Effector memory CD8-positive, alpha-beta T cell (primary cell): ENCODE measurements around the gene TTF2.

ENCODE experiments used
- ATAC-seq: fragments of 150-1000 bp; cut with Tn5 transposase; replicated peaks from 2 replicates; pipeline ENCODE4 v1.10.0; 2021; ENCODE audit warnings: mild to moderate bottlenecking, moderate library complexity
- DNase-seq, 3 experiments: peaks; one replicate each; pipeline ENCODE4 v3.0.0; 2021
- H3K27ac Mint-ChIP-seq, 2 donors: one replicate each; pipeline ENCODE4 v1.8.0; 2022; ENCODE audit warnings: mild to moderate bottlenecking in 2 of 2, mixed read lengths in 2 of 2, moderate library complexity in 2 of 2
- H3K27me3 Mint-ChIP-seq, 2 donors: one replicate each; pipeline ENCODE4 v1.8.0; 2022; ENCODE audit warnings: mixed read lengths in 2 of 2
- H3K36me3 Mint-ChIP-seq: one replicate; pipeline ENCODE4 v1.8.0; 2022; ENCODE audit warnings: mild to moderate bottlenecking, moderate library complexity, mixed read lengths; ENCODE audit not compliant: insufficient read depth
- H3K4me1 Mint-ChIP-seq, 2 donors: one replicate each; pipeline ENCODE4 v1.8.0; 2022; ENCODE audit warnings: low read depth in 2 of 2, mixed read lengths in 2 of 2
- H3K4me3 Mint-ChIP-seq, 2 donors: one replicate each; pipeline ENCODE4 v1.8.0; 2022; ENCODE audit warnings: mild to moderate bottlenecking in 2 of 2, mixed read lengths in 2 of 2, moderate library complexity in 2 of 2
- H3K9me3 Mint-ChIP-seq, 2 donors: one replicate each; pipeline ENCODE4 v1.8.0; 2022; ENCODE audit warnings: mixed read lengths in 2 of 2

Gene TTF2

GRCh38 chr1:117054068-117054467 is 6.1 kb upstream of the TTF2 start:
- Mint-ChIP-seq H3K27me3 (no peaks in the 10 kb centered on the region), H3K4me3 (no peak overlapping the region), H3K4me1 (peaks cover 16 to 21% of the 10 kb centered on the region in 2 donors), H3K9me3 (no peaks in the 10 kb centered on the region), H3K36me3 (no peaks in the 10 kb centered on the region), H3K27ac (peak overlapping the region in 1 of 2 donors; percentile 20)
- DNase-seq (no peak), ATAC-seq (no peak)

GRCh38 chr1:117058810-117059209 is 1.3 kb upstream of the TTF2 start:
- Mint-ChIP-seq H3K27ac (no peak overlapping the region), H3K36me3 (peaks cover 6% of the 10 kb centered on the region), H3K4me3 (no peak overlapping the region), H3K9me3 (no peaks in the 10 kb centered on the region), H3K4me1 (peaks cover 13 to 27% of the 10 kb centered on the region in 2 donors), H3K27me3 (no peaks in the 10 kb centered on the region)
- ATAC-seq, result no peak
- no peak for DNase-seq

DNA sequence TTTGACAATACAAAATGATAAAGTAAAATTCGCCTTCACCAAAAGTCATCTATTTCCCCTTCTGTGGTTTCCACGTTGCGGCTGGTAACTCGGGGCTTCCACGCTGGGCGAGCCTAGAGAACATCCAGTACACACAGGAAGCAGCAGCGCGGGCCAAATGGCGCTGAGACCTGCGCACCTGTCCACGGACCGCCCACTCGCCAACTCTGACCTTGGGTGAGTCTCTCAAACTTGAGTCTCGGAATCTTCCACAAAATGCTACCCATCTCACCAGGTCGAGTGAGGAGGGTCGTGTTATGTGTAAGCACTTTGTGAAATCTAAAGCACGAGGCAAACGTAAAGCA is 820 bp upstream of the TTF2 start:
- Mint-ChIP-seq H3K4me3 (no peak overlapping the region), H3K27me3 (no peaks in the 10 kb centered on the region), H3K27ac (no peak overlapping the region), H3K9me3 (no peaks in the 10 kb centered on the region), H3K4me1 (peaks cover 13 to 27% of the 10 kb centered on the region in 2 donors), H3K36me3 (peaks cover 6% of the 10 kb centered on the region)
- peak; percentile 50 to 65 (median 53) for DNase-seq
- peak; percentile 47 for ATAC-seq

DNA sequence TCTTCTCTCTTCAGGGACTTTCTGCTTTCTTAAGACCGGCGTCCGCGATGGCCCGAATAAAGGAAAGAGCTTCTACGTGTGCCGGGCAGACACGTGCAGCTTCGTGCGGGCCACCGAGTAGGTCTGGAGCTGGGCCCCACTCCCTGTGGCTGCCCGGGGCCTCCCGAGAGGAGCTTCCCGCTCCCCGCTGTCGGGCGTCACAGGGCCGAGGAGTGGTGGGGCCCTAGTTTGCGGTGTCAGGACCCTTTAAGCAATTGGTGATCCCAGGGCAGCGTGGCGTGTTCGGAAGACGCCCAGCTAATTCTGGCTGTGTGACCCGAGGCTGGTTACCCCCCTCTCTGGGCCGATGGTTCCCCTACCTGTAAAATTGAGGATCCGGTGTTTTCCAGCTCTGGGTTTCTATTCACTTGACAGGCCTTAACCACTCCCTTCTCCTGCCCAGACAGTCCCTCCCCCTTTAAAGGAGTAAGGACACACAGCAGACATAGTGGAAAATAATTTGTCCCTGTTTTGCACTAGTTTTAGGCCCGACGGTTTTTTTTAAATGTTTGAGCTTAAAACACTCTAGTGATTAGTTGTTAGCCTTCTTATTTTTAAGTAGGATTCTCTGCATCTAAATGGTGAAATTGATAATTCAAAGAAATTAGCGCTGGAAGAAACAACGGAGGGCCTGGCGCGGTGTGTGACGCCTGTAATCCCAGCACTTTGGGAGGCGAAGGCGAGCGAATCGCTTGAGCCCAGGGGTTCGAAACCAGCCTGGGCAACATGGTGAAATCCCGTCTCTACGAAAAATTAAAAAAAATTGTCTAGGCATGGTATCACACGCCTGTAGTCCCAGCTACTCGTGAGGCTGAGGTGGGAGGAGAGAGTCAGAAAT is 553 bp downstream of the TTF2 start:
- Mint-ChIP-seq H3K4me1 (peaks cover 13 to 33% of the 10 kb centered on the region in 2 donors), H3K4me3 (no peak overlapping the region), H3K27me3 (no peaks in the 10 kb centered on the region), H3K9me3 (no peaks in the 10 kb centered on the region), H3K36me3 (peaks cover 11% of the 10 kb centered on the region), H3K27ac (no peak overlapping the region)
- ATAC-seq, result peak; percentile 5
- DNase-seq, result peak in 1 of 3 experiments; percentile 4

DNA sequence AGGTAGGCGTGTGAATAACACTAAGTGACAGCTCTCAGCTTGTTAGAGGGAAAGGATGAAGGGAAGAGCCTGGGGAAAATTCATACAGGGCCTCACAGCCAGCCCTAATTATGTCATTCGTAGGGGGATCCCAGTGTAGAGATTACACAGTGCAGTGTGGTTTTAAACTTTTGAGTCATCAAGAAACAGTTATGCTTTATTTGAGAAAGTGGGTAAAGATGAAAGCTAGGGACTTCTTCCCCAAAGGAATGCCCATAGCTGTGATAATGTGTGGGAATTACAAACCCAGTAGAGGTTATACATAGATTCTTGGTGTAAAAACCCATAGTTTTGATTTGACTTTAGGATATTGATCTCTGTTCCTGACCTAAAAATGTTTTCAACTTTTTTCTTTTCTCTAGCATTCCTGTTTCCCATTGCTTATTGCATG is 1.9 kb downstream of the TTF2 start:
- no peak for DNase-seq
- Mint-ChIP-seq H3K27ac (no peak overlapping the region), H3K4me1 (peaks cover 15 to 33% of the 10 kb centered on the region in 2 donors), H3K9me3 (no peaks in the 10 kb centered on the region), H3K36me3 (peaks cover 16% of the 10 kb centered on the region), H3K27me3 (no peaks in the 10 kb centered on the region), H3K4me3 (no peak overlapping the region)
- no peak for ATAC-seq

GRCh38 chr1:117066367-117066766 is 6.2 kb downstream of the TTF2 start:
- H3K9me3 Mint-ChIP-seq, result no peaks in the 10 kb centered on the region
- no peaks in the 10 kb centered on the region for H3K27me3 Mint-ChIP-seq
- H3K4me1 Mint-ChIP-seq, result peaks cover 5 to 30% of the 10 kb centered on the region in 2 donors
- no peak overlapping the region for H3K27ac Mint-ChIP-seq
- DNase-seq (no peak), ATAC-seq (no peak)
- no peak overlapping the region for H3K4me3 Mint-ChIP-seq
- H3K36me3 Mint-ChIP-seq, result peaks cover 11% of the 10 kb centered on the region

GRCh38 chr1:117067533-117068370 is 7.6 kb downstream of the TTF2 start:
- ATAC-seq (peak; percentile 72), DNase-seq (peak in 2 of 3 experiments; percentile 13 to 15)
- Mint-ChIP-seq H3K27me3 (no peaks in the 10 kb centered on the region), H3K27ac (no peak overlapping the region), H3K4me3 (no peak overlapping the region), H3K36me3 (peaks cover 11% of the 10 kb centered on the region), H3K4me1 (peaks cover 4 to 24% of the 10 kb centered on the region in 2 donors), H3K9me3 (no peaks in the 10 kb centered on the region)

DNA sequence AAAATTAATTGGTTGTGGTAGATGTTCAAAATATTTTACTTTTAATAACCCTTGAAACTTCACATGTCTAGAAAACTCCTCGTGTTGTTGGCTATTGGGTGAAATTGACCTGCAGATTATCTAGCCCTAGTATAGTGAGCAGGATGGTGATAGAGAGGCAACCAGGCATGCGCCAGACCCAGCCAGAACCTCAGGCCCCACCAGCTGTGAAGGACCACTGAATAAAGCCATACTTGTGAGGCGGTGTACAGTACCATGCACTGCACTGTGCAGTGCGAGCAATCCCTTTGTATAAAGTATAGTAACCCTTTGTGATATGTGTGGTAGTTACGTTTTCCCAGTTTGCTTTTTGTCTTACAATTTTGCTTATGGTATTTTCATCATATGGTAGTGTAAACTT is 8.5 kb downstream of the TTF2 start:
- ATAC-seq (no peak), DNase-seq (no peak)
- Mint-ChIP-seq H3K36me3 (peaks cover 11% of the 10 kb centered on the region), H3K9me3 (no peaks in the 10 kb centered on the region), H3K27me3 (no peaks in the 10 kb centered on the region), H3K4me1 (peaks cover 4 to 23% of the 10 kb centered on the region in 2 donors), H3K4me3 (no peak overlapping the region), H3K27ac (no peak overlapping the region)

DNA sequence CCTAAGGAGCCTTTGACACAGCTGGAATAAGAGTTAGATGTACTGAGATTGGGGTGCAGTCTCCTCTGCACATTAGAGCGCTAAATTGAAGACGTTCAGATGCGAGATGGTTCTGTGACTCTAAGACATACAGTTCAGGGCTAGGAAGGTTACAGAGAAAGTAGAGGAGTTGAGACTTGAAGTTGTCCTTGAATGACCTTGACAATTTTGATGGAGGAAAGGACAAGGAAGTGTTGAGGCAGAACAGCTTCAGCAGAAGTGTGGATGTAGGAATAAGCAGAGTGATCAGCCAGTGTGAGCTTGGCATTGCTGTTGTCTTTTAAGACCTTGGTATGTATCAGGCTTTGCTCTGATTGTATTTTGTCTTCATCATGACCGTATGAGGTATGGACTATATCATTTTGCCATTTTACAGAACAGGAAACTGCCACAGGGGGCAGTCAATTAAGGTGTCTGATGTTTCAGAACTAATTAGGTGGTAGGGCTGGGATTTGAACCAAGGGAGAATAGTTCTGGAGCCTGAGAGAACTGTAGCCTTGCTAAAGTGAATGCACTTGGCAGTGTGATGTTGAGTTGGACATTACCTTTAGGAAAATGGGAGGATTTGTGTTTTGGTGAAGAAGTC is 9.2 kb downstream of the TTF2 start:
- Mint-ChIP-seq H3K27me3 (no peaks in the 10 kb centered on the region), H3K4me3 (no peak overlapping the region), H3K9me3 (no peaks in the 10 kb centered on the region), H3K27ac (no peak overlapping the region), H3K4me1 (peaks cover 4 to 23% of the 10 kb centered on the region in 2 donors), H3K36me3 (peaks cover 11% of the 10 kb centered on the region)
- no peak for DNase-seq
- peak; percentile 26 for ATAC-seq

DNA sequence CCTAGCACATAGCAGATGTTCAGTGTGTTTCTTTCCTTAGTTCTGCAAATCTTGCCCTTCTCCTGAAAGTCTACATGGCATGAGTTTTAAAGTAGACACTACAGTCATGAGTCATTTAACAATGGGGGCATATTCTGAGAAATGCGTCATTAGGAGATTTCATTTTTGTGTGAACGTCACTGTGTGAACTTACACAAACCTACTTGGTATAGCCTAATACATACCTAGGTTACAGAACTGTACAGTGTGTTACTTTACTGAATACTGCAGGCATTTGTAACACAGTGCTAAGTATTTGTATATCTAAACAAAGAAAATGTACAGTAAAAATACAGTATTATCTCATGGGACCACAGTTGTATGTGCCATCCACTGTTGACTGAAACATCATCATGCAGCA is 10.0 kb downstream of the TTF2 start:
- H3K4me3 Mint-ChIP-seq, result no peak overlapping the region
- no peaks in the 10 kb centered on the region for H3K27me3 Mint-ChIP-seq
- H3K4me1 Mint-ChIP-seq, result peaks cover 4 to 18% of the 10 kb centered on the region in 2 donors
- no peaks in the 10 kb centered on the region for H3K9me3 Mint-ChIP-seq
- no peak for DNase-seq
- H3K36me3 Mint-ChIP-seq, result peaks cover 8% of the 10 kb centered on the region
- H3K27ac Mint-ChIP-seq, result no peak overlapping the region
- ATAC-seq, result peak; percentile 41

DNA sequence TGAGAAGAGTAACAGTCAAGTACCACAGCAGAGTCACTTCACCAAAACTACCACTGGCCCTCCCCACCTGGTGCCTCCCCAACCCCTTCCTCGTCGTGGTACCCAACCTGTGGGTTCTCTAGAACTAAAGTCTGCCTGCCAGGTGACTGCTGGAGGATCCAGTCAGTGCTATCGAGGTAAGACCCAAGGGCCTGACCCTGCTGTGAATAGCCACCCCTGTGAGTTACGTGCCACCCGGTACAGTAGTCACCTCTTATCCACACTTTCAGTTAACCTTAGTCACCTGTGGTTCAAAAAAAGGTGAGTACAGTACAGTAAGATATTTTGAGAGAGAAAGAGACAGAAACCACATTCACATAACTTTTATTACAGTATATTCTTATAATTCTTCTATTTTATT is 16.5 kb downstream of the TTF2 start:
- ATAC-seq (no peak), DNase-seq (no peak)
- H3K9me3 Mint-ChIP-seq, result no peaks in the 10 kb centered on the region
- H3K27me3 Mint-ChIP-seq, result no peaks in the 10 kb centered on the region
- peaks cover 17% of the 10 kb centered on the region for H3K36me3 Mint-ChIP-seq
- peaks cover 0 to 2% of the 10 kb centered on the region in 2 donors for H3K4me1 Mint-ChIP-seq
- no peak overlapping the region for H3K4me3 Mint-ChIP-seq
- H3K27ac Mint-ChIP-seq, result no peak overlapping the region

DNA sequence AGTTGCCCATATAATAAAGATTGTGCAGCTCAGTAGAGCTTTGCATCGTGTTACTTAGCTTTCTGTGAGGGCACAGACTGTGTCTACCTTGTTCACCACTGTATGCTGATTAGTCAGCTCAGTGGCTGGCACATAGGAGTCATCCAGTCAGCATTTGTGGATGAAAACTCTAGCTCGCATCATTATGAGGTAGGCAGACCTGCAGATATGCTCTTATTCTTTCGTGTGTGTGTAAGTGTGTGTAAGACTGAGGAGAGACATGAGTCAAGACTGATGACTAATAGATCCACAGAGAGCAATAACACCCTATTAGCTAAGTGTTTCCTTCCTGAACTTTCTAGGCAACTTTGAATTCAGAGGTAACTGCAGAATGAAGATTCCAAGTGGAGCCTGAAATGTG is 17.1 kb downstream of the TTF2 start:
- H3K4me1 Mint-ChIP-seq, result no peaks in the 10 kb centered on the region
- H3K4me3 Mint-ChIP-seq, result no peak overlapping the region
- H3K27ac Mint-ChIP-seq, result no peak overlapping the region
- no peak for ATAC-seq
- H3K27me3 Mint-ChIP-seq, result no peaks in the 10 kb centered on the region
- DNase-seq, result no peak
- no peaks in the 10 kb centered on the region for H3K9me3 Mint-ChIP-seq
- peaks cover 20% of the 10 kb centered on the region for H3K36me3 Mint-ChIP-seq

DNA sequence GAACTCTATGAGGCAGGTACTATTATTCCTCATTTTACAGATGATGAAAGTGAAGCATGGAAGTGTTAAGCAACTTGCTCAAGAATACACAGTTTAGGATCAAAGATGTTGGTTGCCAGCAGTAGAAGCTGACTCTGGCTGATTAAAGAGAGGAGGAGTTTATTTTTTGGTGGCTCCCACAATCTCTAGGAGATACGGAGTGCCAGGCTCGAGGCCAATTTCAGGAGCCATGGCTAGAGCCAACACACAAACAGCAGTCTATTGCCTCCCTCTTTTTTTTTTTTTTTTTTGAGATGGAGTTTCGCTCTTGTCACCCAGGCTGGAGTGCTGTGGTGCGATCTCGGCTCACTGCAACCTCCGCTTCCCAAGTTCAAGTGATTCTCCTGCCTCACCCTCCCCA is 19.6 kb downstream of the TTF2 start:
- H3K4me1 Mint-ChIP-seq, result no peaks in the 10 kb centered on the region
- H3K27me3 Mint-ChIP-seq, result no peaks in the 10 kb centered on the region

More for the DNA sequence above, 19.6 kb downstream of the TTF2 start:
- peaks cover 26% of the 10 kb centered on the region for H3K36me3 Mint-ChIP-seq
- ATAC-seq (no peak), DNase-seq (no peak)
- no peak overlapping the region for H3K4me3 Mint-ChIP-seq
- no peaks in the 10 kb centered on the region for H3K9me3 Mint-ChIP-seq
- H3K27ac Mint-ChIP-seq, result no peak overlapping the region
